B cell (primary cell): Measurements from ENCODE around the gene HIC1. TPM values are rescaled to one million over a fixed set of nuclear protein-coding genes. Genes with fewer than 3 reads are reported as not detected.

Experiments
- ATAC-seq: fragments of 200-7000 bp; cut with Tn5 transposase; one replicate; pipeline ENCODE4 v1.10.0; 2021; ENCODE audit warnings: low read depth, mild to moderate bottlenecking, moderate number of reproducible peaks, moderate library complexity
- CTCF ChIA-PET: fragments of 350-600 bp; sonication (Branson Sonifier 250); formaldehyde crosslinking; loops from one replicate; lab custom pipeline; 2021; ENCODE audit warnings: antibody characterized with exemption, inconsistent platforms; lab: Charles Lee
- POLR2A ChIA-PET: fragments of 350-600 bp; sonication (Branson Sonifier 250); formaldehyde crosslinking; loops from one replicate; lab custom pipeline; 2021; ENCODE audit warnings: antibody characterized with exemption; lab: Charles Lee
- DNase-seq: peaks from one replicate; pipeline ENCODE4 v3.0.0; 2013
- H2AFZ ChIP-seq: 2 replicates; pipeline ENCODE4 v1.6.1; 2012; ENCODE audit warnings: mild to moderate bottlenecking, low read depth, low read length; ENCODE audit not compliant: insufficient read depth, poor library complexity, severe bottlenecking
- H3K27ac ChIP-seq, 2 donors: 1 replicate in 1 of 2; 2 replicates in 1 of 2; pipeline ENCODE4 v1.5.1; 2012 to 2013; ENCODE audit warnings: low read length in 2 of 2, mild to moderate bottlenecking in 2 of 2, moderate library complexity in 1 of 2
- H3K27me3 ChIP-seq, 4 experiments: fragments of 200-600 bp in 1 of 4; sonication (generic) in 1 of 4; replicated peaks in 1 of 4; 1 replicate in 2 of 4; 2 replicates in 2 of 4; pipeline versions ENCODE4 v1.6.1 to v1.7.0; 2013 to 2016; ENCODE audit warnings: low read length in 3 of 4, mild to moderate bottlenecking in 2 of 4, mixed read lengths in 1 of 4, moderate library complexity in 1 of 4; ENCODE audit not compliant: insufficient read depth in 4 of 4, control insufficient read depth in 3 of 4; ENCODE audit errors: control extremely low read depth in 1 of 4
- H3K36me3 ChIP-seq, 2 experiments: replicated peaks in 1 of 2; 1 replicate in 1 of 2; 2 replicates in 1 of 2; pipeline versions ENCODE4 v1.6.1 to v1.7.1; 2013; ENCODE audit warnings: low read length in 1 of 2; ENCODE audit not compliant: insufficient read depth in 2 of 2, control insufficient read depth in 1 of 2; ENCODE audit errors: control extremely low read depth in 1 of 2, extremely low read depth in 1 of 2
- H3K4me1 ChIP-seq, 2 donors: fragments of 200-600 bp in 1 of 2; sonication (generic) in 1 of 2; 1 replicate in 1 of 2; 2 replicates in 1 of 2; pipeline versions ENCODE4 v1.5.1 to v1.6.1; 2013 to 2017; ENCODE audit warnings: low read length in 2 of 2; ENCODE audit not compliant: control insufficient read depth in 2 of 2, insufficient read depth in 2 of 2
- H3K4me2 ChIP-seq: replicated peaks from 2 replicates; pipeline ENCODE3; 2012; ENCODE audit warnings: mild to moderate bottlenecking, low read depth, low read length; ENCODE audit not compliant: poor library complexity, severe bottlenecking
- H3K4me3 ChIP-seq, 5 experiments: fragments of 200-600 bp in 1 of 5; sonication (generic) in 1 of 5; 1 replicate in 3 of 5; 2 replicates in 2 of 5; pipeline versions ENCODE4 v1.5.1 to v1.7.0; 2011 to 2016; ENCODE audit warnings: low read length in 4 of 5, mild to moderate bottlenecking in 4 of 5, low read depth in 2 of 5, control low read depth in 1 of 5, moderate library complexity in 1 of 5; ENCODE audit not compliant: insufficient read depth in 1 of 5; ENCODE audit errors: control extremely low read depth in 1 of 5, extremely low read depth in 1 of 5
- H3K79me2 ChIP-seq: fragments of 200-600 bp; sonication (generic); one replicate; pipeline ENCODE4 v1.6.0; 2016; ENCODE audit warnings: low read length; ENCODE audit not compliant: control insufficient read depth, insufficient read depth
- H3K9ac ChIP-seq: fragments of 200-600 bp; sonication (generic); 2 replicates; pipeline ENCODE4 v1.6.1; 2017; ENCODE audit warnings: mild to moderate bottlenecking, low read length, moderate library complexity
- H3K9me3 ChIP-seq, 3 donors: one replicate each; pipeline versions ENCODE4 v1.6.1 to v1.7.1; 2013; ENCODE audit warnings: low read length in 2 of 3; ENCODE audit not compliant: control insufficient read depth in 2 of 3, insufficient read depth in 1 of 3; ENCODE audit errors: control extremely low read depth in 1 of 3
- H4K20me1 ChIP-seq: 2 replicates; pipeline ENCODE4 v1.6.0; 2012; ENCODE audit warnings: mild to moderate bottlenecking, low read length; ENCODE audit not compliant: insufficient read depth, control insufficient read depth, poor library complexity, severe bottlenecking
- H3K27ac Mint-ChIP-seq: one replicate; pipeline ENCODE4 v1.8.0; 2021; ENCODE audit warnings: mixed read lengths
- H3K27me3 Mint-ChIP-seq: one replicate; pipeline ENCODE4 v1.8.0; 2021; ENCODE audit warnings: mixed read lengths
- H3K4me1 Mint-ChIP-seq: one replicate; pipeline ENCODE4 v1.8.0; 2021; ENCODE audit warnings: mixed read lengths
- H3K4me3 Mint-ChIP-seq: one replicate; pipeline ENCODE4 v1.8.0; 2021; ENCODE audit warnings: mixed read lengths
- H3K9me3 Mint-ChIP-seq: one replicate; pipeline ENCODE4 v1.8.0; 2022; ENCODE audit warnings: mixed read lengths; ENCODE audit not compliant: insufficient read depth
- CTCF ChIP-seq: fragments of 200-600 bp; IDR thresholded peaks from one replicate; pipeline ENCODE4 v1.8.0; 2022; ENCODE audit warnings: antibody characterized with exemption, mild to moderate bottlenecking
- EZH2 ChIP-seq: IDR thresholded peaks from 2 replicates; pipeline ENCODE4 v1.6.1; 2012; ENCODE audit warnings: borderline replicate concordance, low read depth, mild to moderate bottlenecking, moderate library complexity, low read length; ENCODE audit not compliant: insufficient read depth, poor library complexity, severe bottlenecking
- WGBS: methylation state at CpG from one replicate; pipeline ENCODE4 v1.1.5; 2013; ENCODE audit warnings: missing lambda C conversion rate; ENCODE audit not compliant: insufficient coverage; 5-methylcytosine and 5-hydroxymethylcytosine counted together
- intact Hi-C: fragments of 100-400 bp; cut with micrococcal nuclease; formaldehyde crosslinking; loops from one replicate; pipeline ENCODE4 v1.10.0; 2022
- polyA plus RNA-seq: library from polyadenylated mRNA; depleted of rRNA; stranded (reverse); fragments of >200 nt; gene quantifications from 2 replicates; pipeline ENCODE4 v1.2.3, GENCODE V29; 2012
- total RNA-seq, 2 donors: library from RNA; stranded (reverse); fragments of 120-200 nt in 1 of 2; gene quantifications; 1 replicate in 1 of 2; 2 replicates in 1 of 2; pipeline versions ENCODE4 v1.2.3 to v1.2.4, GENCODE V29; 2013 to 2022

The HIC1 gene
- total and polyA plus RNA-seq, 2 donors (not counting 1 experiment from before 2014, with no cell fraction given), result 0.46 to 1.9 TPM

GRCh38 chr17:2067048-2067561 is 12.2 kb downstream of the HIC1 start:
- H3K4me3 ChIP-seq, result no peak overlapping the region
- Mint-ChIP-seq H3K9me3 (no peaks in the 10 kb centered on the region), H3K4me1 (peaks cover 47% of the 10 kb centered on the region), H3K4me3 (no peak overlapping the region), H3K27ac (no peak overlapping the region), H3K27me3 (no peaks in the 10 kb centered on the region)
- H3K9ac ChIP-seq, result no peak overlapping the region
- H3K79me2 ChIP-seq, result no peaks in the 10 kb centered on the region
- no peak overlapping the region for H3K27ac ChIP-seq
- H3K27me3 ChIP-seq, result no peaks in the 10 kb centered on the region
- no peaks in the 10 kb centered on the region for H4K20me1 ChIP-seq
- H3K4me2 ChIP-seq, result no peak overlapping the region
- intact Hi-C loops, result no loop called here
- DNase-seq, result no peak
- TF ChIP-seq CTCF, result no peak
- no peak for TF ChIP-seq EZH2
- peaks cover 2 to 19% of the 10 kb centered on the region in 2 experiments for H3K36me3 ChIP-seq
- 89% methylated on average over 14 of the region's 14 CpGs for WGBS
- no peak for ATAC-seq
- H2AFZ ChIP-seq, result no peak overlapping the region
- no peaks in the 10 kb centered on the region for H3K9me3 ChIP-seq
- CTCF ChIA-PET, result interaction anchor here (5.4 kb wide), 1 partner anchor 11 kb away, joined by 28 read pairs; the partner anchor contains the start of gene HIC1
- POLR2A ChIA-PET, result no interaction called here
- H3K4me1 ChIP-seq, result peaks cover 20 to 46% of the 10 kb centered on the region in 2 donors

DNA sequence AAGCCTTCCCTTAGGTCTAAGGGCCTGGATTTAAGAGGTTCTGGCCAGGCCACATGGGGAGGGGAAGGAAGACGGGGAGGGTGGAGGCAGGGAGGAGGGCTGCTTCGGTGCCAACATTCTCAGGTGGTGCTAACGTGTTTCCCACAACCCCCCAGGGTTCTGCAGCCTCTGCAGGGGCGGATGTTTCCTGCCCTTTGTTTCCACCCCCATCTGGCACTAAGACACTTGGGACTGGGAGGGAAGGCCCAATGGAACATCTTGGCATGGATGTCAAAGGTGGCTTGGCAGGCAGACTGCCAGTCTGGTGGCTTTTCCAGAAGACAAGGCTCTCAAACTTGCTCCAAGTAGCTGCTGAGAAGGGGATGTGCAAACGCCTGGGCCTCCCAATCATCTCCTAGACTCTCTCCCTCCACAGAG is 12.7 kb downstream of the HIC1 start:
- Histone ChIP-seq H3K27ac (no peak overlapping the region), H3K27me3 (no peaks in the 10 kb centered on the region), H2AFZ (no peak overlapping the region), H3K79me2 (no peaks in the 10 kb centered on the region), H3K4me2 (no peak overlapping the region), H3K36me3 (peaks cover 2 to 21% of the 10 kb centered on the region in 2 experiments), H4K20me1 (no peaks in the 10 kb centered on the region), H3K9ac (no peak overlapping the region), H3K9me3 (no peaks in the 10 kb centered on the region), H3K4me3 (no peak overlapping the region), H3K4me1 (peaks cover 20 to 46% of the 10 kb centered on the region in 2 donors)
- Mint-ChIP-seq H3K27ac (no peak overlapping the region), H3K9me3 (no peaks in the 10 kb centered on the region), H3K4me1 (peaks cover 50% of the 10 kb centered on the region), H3K27me3 (no peaks in the 10 kb centered on the region), H3K4me3 (no peak overlapping the region)
- TF ChIP-seq EZH2 (no peak), CTCF (no peak)
- CTCF ChIA-PET, result interaction anchor here (0.9 to 5.4 kb wide), 2 partner anchors 9 to 12 kb away, joined by 3 to 28 read pairs; partner anchors contain the start of gene HIC1
- POLR2A ChIA-PET, result interaction anchor here (0.5 kb wide), 1 partner anchor 226 kb away, joined by 3 read pairs; no protein-coding TSS in a partner anchor
- intact Hi-C loops, result no loop called here
- DNase-seq (no peak), ATAC-seq (no peak)
- WGBS, result 19% methylated on average over 4 of the region's 5 CpGs
